Measurements from ENCODE around the gene GTF2IRD1. TPM values are rescaled to one million over a fixed set of nuclear protein-coding genes. Genes with fewer than 3 reads are reported as not detected.

GTF2IRD1 gene
- total RNA-seq (1 to 10 TPM; 2.9 to 6.6 (median 4.6) TPM), polyA plus RNA-seq (1 to 10 TPM; 2.4 to 3.1 (median 2.6) TPM)
- long read RNA-seq, donor 1: 0 reads
- long read RNA-seq, donor 2: 0 reads

GRCh38 chr7:74453322-74454011 lies at the start of gene GTF2IRD1:
Gene GTF2IRD1, plus strand, starts transcription at chr7:74453906. Its CDS starts 54,175 bp downstream, at chr7:74508081.
- H3K4me1 ChIP-seq: peaks cover 6 to 32% (median 22%) of the 10 kb centered on the region in 6 donors
- no peaks in the 10 kb centered on the region for H3K36me3 ChIP-seq
- 1 to 3% (median 1%) methylated on average over 12 to 62 of the region's 62 CpGs for WGBS, 5 donors
- H3K4me3 ChIP-seq: peak within 1 kb of the TSS; percentile 46 to 84 (median 56)
- no peak for DNase-seq
- TF ChIP-seq POLR2AphosphoS5 (IDR thresholded peaks at IDR 0.05): peak in 1 of 3 donors; percentile 1
- TF ChIP-seq CTCF (IDR thresholded peaks at IDR 0.05 in 8 of 11, conservative IDR thresholded peaks at IDR 0.05 in 3 of 11): no peak
- TF ChIP-seq POLR2A (IDR thresholded peaks at IDR 0.05): no peak
- H3K27me3 ChIP-seq (replicated peaks in 1 of 7): peaks cover 0 to 32% (median 16%) of the 10 kb centered on the region in 7 donors
- intact Hi-C loops (cut with DNase I; ENCODE audit: low total_unique reads): loop anchor here (10.0 kb wide), 1 partner anchor 111 kb away; no protein-coding TSS in a partner anchor
- no peaks in the 10 kb centered on the region for H3K9me3 ChIP-seq
- H3K27ac ChIP-seq: peak within 1 kb of the TSS in 7 of 8 donors; percentile 27 to 75 (median 43)

- intact Hi-C loops (cut with DNase I; ENCODE audit: low total_unique reads): loop anchor here (5.0 to 10.0 kb wide), 2 partner anchors 337 to 540 kb away; partner anchors contain the start of gene TMEM270
- H3K4me3 ChIP-seq: no peak overlapping the region
- H3K4me1 ChIP-seq: no peaks in the 10 kb centered on the region
- DNase-seq: no peak
- TF ChIP-seq CTCF (IDR thresholded peaks at IDR 0.05 in 8 of 11, conservative IDR thresholded peaks at IDR 0.05 in 3 of 11) (no peak), POLR2AphosphoS5 (IDR thresholded peaks at IDR 0.05) (no peak), POLR2A (IDR thresholded peaks at IDR 0.05) (no peak)
- no peaks in the 10 kb centered on the region for H3K27me3 ChIP-seq (replicated peaks in 1 of 7)
- no peak overlapping the region for H3K27ac ChIP-seq
- H3K9me3 ChIP-seq: no peaks in the 10 kb centered on the region
- peaks cover 0 to 55% (median 13%) of the 10 kb centered on the region in 6 donors for H3K36me3 ChIP-seq
- 75 to 95% (median 86%) methylated on average over 6 to 8 of the region's 8 CpGs for WGBS, 5 donors
Measured at GRCh38 chr7:74404388-74404700, 49.4 kb upstream of the GTF2IRD1 start.

GRCh38 chr7:74404741-74405140 lies 49.0 kb upstream of the GTF2IRD1 start:
- intact Hi-C loops (cut with DNase I; ENCODE audit: low total_unique reads): loop anchor here (5.0 to 10.0 kb wide), 2 partner anchors 337 to 540 kb away; partner anchors contain the start of gene TMEM270

More at GRCh38 chr7:74404741-74405140, 49.0 kb upstream of the GTF2IRD1 start:
- Histone ChIP-seq H3K36me3 (peaks cover 0 to 53% (median 13%) of the 10 kb centered on the region in 6 donors), H3K9me3 (no peaks in the 10 kb centered on the region), H3K27ac (no peak overlapping the region), H3K4me3 (no peak overlapping the region), H3K4me1 (no peaks in the 10 kb centered on the region), H3K27me3 (replicated peaks in 1 of 7) (no peaks in the 10 kb centered on the region)
- no peak for TF ChIP-seq POLR2AphosphoS5 (IDR thresholded peaks at IDR 0.05)
- TF ChIP-seq CTCF (IDR thresholded peaks at IDR 0.05 in 8 of 11, conservative IDR thresholded peaks at IDR 0.05 in 3 of 11): no peak
- no peak for TF ChIP-seq POLR2A (IDR thresholded peaks at IDR 0.05)
- WGBS, 5 donors: 80 to 93% (median 86%) methylated on average over 6 to 15 of the region's 15 CpGs
- no peak for DNase-seq

Measured in spleen (tissue), 13 donors.